Hepatocyte (in vitro differentiated cells): Measurements from ENCODE around the gene NAT8.
"Not testable (repeated sequence)": the region's sequence is repeated elsewhere in the genome, so short reads cannot be mapped to it uniquely, and the experiment has no call there.

Source experiments
- CTCF ChIP-seq: fragments of 200-600 bp; sonication (generic); IDR thresholded peaks from 2 replicates; pipeline ENCODE4 v1.5.1; 2016; ENCODE audit warnings: antibody characterized with exemption, mild to moderate bottlenecking; ENCODE audit not compliant: poor library complexity
- EZH2phosphoT487 ChIP-seq: fragments of 200-600 bp; sonication (generic); IDR thresholded peaks from one replicate; pipeline ENCODE4 v1.6.1; 2018; ENCODE audit warnings: antibody characterized with exemption, mild to moderate bottlenecking, low read depth, moderate library complexity; ENCODE audit not compliant: unreplicated experiment, severe bottlenecking

GRCh38 chr2:73684325-73684724 lies 42.1 kb upstream of the NAT8 start:
- not testable (repeated sequence) for TF ChIP-seq CTCF, EZH2phosphoT487
